H9 (cell line): ENCODE measurements around the gene DHFR2. TPM values are rescaled to one million over a fixed set of nuclear protein-coding genes. Genes with fewer than 3 reads are reported as not detected.

Experiments
- DNase-seq: peaks from one replicate; pipeline ENCODE4 v3.0.0-alpha.2; 2017
- H2AFZ ChIP-seq: one replicate; pipeline ENCODE4 v1.6.1; 2013; ENCODE audit warnings: mild to moderate bottlenecking, low read length, control low read depth, moderate library complexity
- H2AK5ac ChIP-seq: 2 replicates; pipeline ENCODE4 v1.6.1; 2013; ENCODE audit warnings: low read length, control low read depth, mixed read lengths; ENCODE audit not compliant: insufficient read length
- H2BK120ac ChIP-seq: one replicate; pipeline ENCODE4 v1.6.1; 2013; ENCODE audit warnings: low read depth, mild to moderate bottlenecking, low read length, control low read depth, inconsistent platforms; ENCODE audit not compliant: poor library complexity, severe bottlenecking
- H2BK12ac ChIP-seq: 2 replicates; pipeline ENCODE4 v1.6.1; 2013; ENCODE audit warnings: low read length, control low read depth, mixed read lengths, low read depth; ENCODE audit not compliant: insufficient read length
- H2BK15ac ChIP-seq: 2 replicates; pipeline ENCODE4 v1.6.1; 2013; ENCODE audit warnings: low read depth, low read length, control low read depth
- H2BK20ac ChIP-seq: one replicate; pipeline ENCODE4 v1.6.1; 2013; ENCODE audit warnings: low read depth, mild to moderate bottlenecking, low read length, control low read depth, inconsistent platforms; ENCODE audit not compliant: poor library complexity, severe bottlenecking
- H2BK5ac ChIP-seq: 2 replicates; pipeline ENCODE4 v1.6.1; 2013; ENCODE audit warnings: low read length, control low read depth, mixed read lengths; ENCODE audit not compliant: insufficient read length
- H3K14ac ChIP-seq: 2 replicates; pipeline ENCODE4 v1.6.1; 2013; ENCODE audit warnings: low read length, control low read depth; ENCODE audit not compliant: insufficient read depth
- H3K18ac ChIP-seq: 2 replicates; pipeline ENCODE4 v1.6.1; 2013; ENCODE audit warnings: low read depth, mild to moderate bottlenecking, mixed read lengths, low read length, control low read depth; ENCODE audit not compliant: insufficient read length
- H3K23ac ChIP-seq: 2 replicates; pipeline ENCODE4 v1.6.1; 2013; ENCODE audit warnings: low read length, control low read depth, mixed read lengths, low read depth; ENCODE audit not compliant: insufficient read length
- H3K23me2 ChIP-seq: 2 replicates; pipeline ENCODE4 v1.6.1; 2013; ENCODE audit warnings: low read depth, mild to moderate bottlenecking, mixed read lengths, low read length, control low read depth; ENCODE audit not compliant: insufficient read length, poor library complexity, severe bottlenecking
- H3K27ac ChIP-seq: 2 replicates; pipeline ENCODE4 v1.5.1; 2013; ENCODE audit warnings: low read length, control low read depth, mixed read lengths, low read depth; ENCODE audit not compliant: insufficient read length
- H3K27me3 ChIP-seq: 2 replicates; pipeline ENCODE4 v1.6.1; 2013; ENCODE audit warnings: low read length, control low read depth, inconsistent platforms; ENCODE audit not compliant: insufficient read depth
- H3K4ac ChIP-seq: 2 replicates; pipeline ENCODE4 v1.6.1; 2013; ENCODE audit warnings: low read depth, mild to moderate bottlenecking, control low read depth, inconsistent platforms, low read length, moderate library complexity
- H3K4me1 ChIP-seq: 2 replicates; pipeline ENCODE4 v1.6.1; 2013; ENCODE audit warnings: low read length, control low read depth, inconsistent platforms; ENCODE audit not compliant: insufficient read depth
- H3K4me2 ChIP-seq: 2 replicates; pipeline ENCODE4 v1.6.1; 2013; ENCODE audit warnings: low read length, control low read depth, mixed read lengths; ENCODE audit not compliant: insufficient read length, insufficient read depth
- H3K56ac ChIP-seq: 2 replicates; pipeline ENCODE4 v1.6.1; 2013; ENCODE audit warnings: low read depth, mild to moderate bottlenecking, mixed read lengths, low read length, control low read depth; ENCODE audit not compliant: insufficient read length
- H3K79me1 ChIP-seq: 2 replicates; pipeline ENCODE4 v1.6.1; 2013; ENCODE audit warnings: low read depth, mild to moderate bottlenecking, moderate library complexity, low read length, control low read depth, inconsistent platforms; ENCODE audit not compliant: insufficient read depth, poor library complexity, severe bottlenecking
- H3K79me2 ChIP-seq: 2 replicates; pipeline ENCODE4 v1.6.1; 2013; ENCODE audit warnings: low read length, control low read depth, inconsistent platforms; ENCODE audit not compliant: insufficient read depth
- H3K9ac ChIP-seq: 2 replicates; pipeline ENCODE4 v1.6.1; 2013; ENCODE audit warnings: low read length, control low read depth, mixed read lengths; ENCODE audit not compliant: insufficient read length; ENCODE audit errors: extremely low read depth
- H3K9me3 ChIP-seq: one replicate; pipeline ENCODE4 v1.6.1; 2013; ENCODE audit warnings: low read depth, low read length, inconsistent platforms; ENCODE audit not compliant: control insufficient read depth
- H3T11ph ChIP-seq: one replicate; pipeline ENCODE4 v1.6.1; 2013; ENCODE audit warnings: mild to moderate bottlenecking, low read length, control low read depth, inconsistent platforms
- H4K20me1 ChIP-seq: one replicate; pipeline ENCODE4 v1.6.1; 2013; ENCODE audit not compliant: control insufficient read depth, insufficient read length, insufficient read depth
- H4K5ac ChIP-seq: 2 replicates; pipeline ENCODE4 v1.6.1; 2013; ENCODE audit warnings: low read depth, mild to moderate bottlenecking, mixed read lengths, low read length, control low read depth; ENCODE audit not compliant: insufficient read length
- H4K8ac ChIP-seq: replicated peaks from 2 replicates; pipeline ENCODE4 v1.6.1; 2013; ENCODE audit warnings: low read length, control low read depth, mixed read lengths, low read depth; ENCODE audit not compliant: insufficient read length
- H4K91ac ChIP-seq: 2 replicates; pipeline ENCODE4 v1.6.1; 2013; ENCODE audit warnings: low read depth, mild to moderate bottlenecking, moderate library complexity, mixed read lengths, low read length, control low read depth; ENCODE audit not compliant: insufficient read length
- H3K27ac Mint-ChIP-seq, 3 experiments: 2 replicates in 2 of 3; 3 replicates in 1 of 3; pipeline ENCODE4 v1.8.0; 2020 to 2021; ENCODE audit warnings: mixed read lengths in 3 of 3, mild to moderate bottlenecking in 1 of 3, moderate library complexity in 1 of 3
- H3K27me3 Mint-ChIP-seq: 2 replicates; pipeline ENCODE4 v1.8.0; 2021; ENCODE audit warnings: low read depth, mild to moderate bottlenecking, moderate library complexity, mixed read lengths
- H3K36me3 Mint-ChIP-seq, 3 experiments: 2 replicates in 2 of 3; 3 replicates in 1 of 3; pipeline ENCODE4 v1.8.0; 2020 to 2021; ENCODE audit warnings: low read depth in 3 of 3, mixed read lengths in 3 of 3; ENCODE audit not compliant: insufficient read depth in 1 of 3
- H3K4me1 Mint-ChIP-seq, 2 experiments: 2 replicates each; pipeline ENCODE4 v1.8.0; 2020; ENCODE audit warnings: mixed read lengths in 2 of 2
- H3K4me3 Mint-ChIP-seq, 2 experiments: 2 replicates in 1 of 2; 3 replicates in 1 of 2; pipeline ENCODE4 v1.8.0; 2020 to 2021; ENCODE audit warnings: mild to moderate bottlenecking in 2 of 2, mixed read lengths in 2 of 2, moderate library complexity in 1 of 2
- H3K9me3 Mint-ChIP-seq, 2 experiments: 2 replicates in 1 of 2; 3 replicates in 1 of 2; pipeline ENCODE4 v1.8.0; 2020; ENCODE audit warnings: mild to moderate bottlenecking in 2 of 2, mixed read lengths in 2 of 2, moderate library complexity in 1 of 2
- WGBS: extraction: QIAGEN DNeasy Blood & Tissue Kit; methylation state at CpG from one replicate; pipeline ENCODE4 v1.1.7; 2013; ENCODE audit warnings: missing lambda C conversion rate, low lambda C conversion rate, mixed read lengths; ENCODE audit not compliant: insufficient read length; ENCODE audit errors: extremely low coverage; 5-methylcytosine and 5-hydroxymethylcytosine counted together
- total RNA-seq: library from RNA; stranded (reverse); gene quantifications from 2 replicates; pipeline ENCODE4 v1.2.1, GENCODE V29; 2021
- TF ChIP-seq, protein P1 (sequence below): fragments of 200-600 bp; sonication (generic); conservative IDR thresholded peaks from 3 replicates; pipeline ENCODE4 v1.8.0; 2021; ENCODE audit warnings: antibody characterized with exemption, mild to moderate bottlenecking

Gene DHFR2
- total RNA-seq, 1 experiment from 2014 or later = 1.6 TPM

DNA sequence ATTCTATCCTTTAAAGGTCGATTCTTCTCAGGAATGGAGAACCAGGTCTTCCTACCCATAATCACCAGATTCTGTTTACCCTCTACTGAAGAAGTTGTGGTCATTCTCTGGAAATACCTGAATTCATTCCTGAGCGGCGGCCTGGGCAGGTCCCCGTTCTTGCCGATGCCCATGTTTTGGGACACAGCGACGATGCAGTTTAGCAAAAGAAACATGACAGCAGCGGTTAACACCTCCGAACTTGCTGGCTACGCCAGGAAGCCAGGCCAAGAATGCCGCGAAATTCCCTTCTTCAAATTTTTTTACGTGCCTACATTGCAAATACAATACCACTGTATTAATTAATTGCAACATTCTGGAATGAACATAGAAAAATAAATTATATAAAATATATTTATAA, 1.4 kb downstream of the DHFR2 start:
- Histone ChIP-seq H2BK12ac (no peak overlapping the region), H3K4ac (no peak overlapping the region), H3K79me1 (peaks cover 4% of the 10 kb centered on the region), H4K91ac (no peak overlapping the region), H3K9me3 (no peaks in the 10 kb centered on the region), H4K20me1 (no peaks in the 10 kb centered on the region), H2BK20ac (no peak overlapping the region), H3K79me2 (no peaks in the 10 kb centered on the region; the same call in 1 of the 2 replicates), H4K8ac (no peak overlapping the region), H3K4me2 (no peak overlapping the region), H3K14ac (no peak overlapping the region), H2BK5ac (no peak overlapping the region), H3K27ac (no peak overlapping the region), H3K23ac (no peak overlapping the region), H2AK5ac (no peak overlapping the region), H2AFZ (no peak overlapping the region), H3K9ac (no peak overlapping the region), H3K4me1 (no peaks in the 10 kb centered on the region; the same call in none of the 2 replicates), H2BK120ac (no peak overlapping the region), H4K5ac (no peak overlapping the region), H3K23me2 (peaks cover 8% of the 10 kb centered on the region), H3T11ph (no peak overlapping the region), H3K27me3 (no peaks in the 10 kb centered on the region), H3K56ac (no peak overlapping the region), H2BK15ac (no peak overlapping the region), H3K18ac (no peak overlapping the region)
- no CpG with 5 or more reads among the region's 13 CpGs for WGBS
- Mint-ChIP-seq H3K27ac (no peak overlapping the region), H3K4me3 (peak overlapping the region in 1 of 2 experiments; percentile 17; a peak in 2 of 5 replicates), H3K27me3 (no peaks in the 10 kb centered on the region), H3K4me1 (peaks cover 5 to 8% of the 10 kb centered on the region in 2 experiments), H3K9me3 (no peaks in the 10 kb centered on the region), H3K36me3 (peaks cover 0 to 2% (median 1%) of the 10 kb centered on the region in 3 experiments; a peak in 2 of 7 replicates)
- DNase-seq = no peak
- TF ChIP-seq, protein P1, sequence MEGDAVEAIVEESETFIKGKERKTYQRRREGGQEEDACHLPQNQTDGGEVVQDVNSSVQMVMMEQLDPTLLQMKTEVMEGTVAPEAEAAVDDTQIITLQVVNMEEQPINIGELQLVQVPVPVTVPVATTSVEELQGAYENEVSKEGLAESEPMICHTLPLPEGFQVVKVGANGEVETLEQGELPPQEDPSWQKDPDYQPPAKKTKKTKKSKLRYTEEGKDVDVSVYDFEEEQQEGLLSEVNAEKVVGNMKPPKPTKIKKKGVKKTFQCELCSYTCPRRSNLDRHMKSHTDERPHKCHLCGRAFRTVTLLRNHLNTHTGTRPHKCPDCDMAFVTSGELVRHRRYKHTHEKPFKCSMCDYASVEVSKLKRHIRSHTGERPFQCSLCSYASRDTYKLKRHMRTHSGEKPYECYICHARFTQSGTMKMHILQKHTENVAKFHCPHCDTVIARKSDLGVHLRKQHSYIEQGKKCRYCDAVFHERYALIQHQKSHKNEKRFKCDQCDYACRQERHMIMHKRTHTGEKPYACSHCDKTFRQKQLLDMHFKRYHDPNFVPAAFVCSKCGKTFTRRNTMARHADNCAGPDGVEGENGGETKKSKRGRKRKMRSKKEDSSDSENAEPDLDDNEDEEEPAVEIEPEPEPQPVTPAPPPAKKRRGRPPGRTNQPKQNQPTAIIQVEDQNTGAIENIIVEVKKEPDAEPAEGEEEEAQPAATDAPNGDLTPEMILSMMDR = no peak
